Activated T-cell treated with anti-CD3 and anti-CD28 coated beads for 4 hours (primary cell): ENCODE measurements around the gene ROS1.

Experiments used
- DNase-seq: peaks from one replicate; pipeline ENCODE4 v3.0.0-alpha.2; 2020

ROS1 gene

GRCh38 chr6:117307655-117308054 is 118.1 kb downstream of the ROS1 start:
- no peak for DNase-seq

- DNase-seq: no peak
Observed at GRCh38 chr6:117306227-117306790, 119.4 kb downstream of the ROS1 start.

- DNase-seq: no peak
Observed at GRCh38 chr6:117304446-117304845, 121.3 kb downstream of the ROS1 start.

- DNase-seq: no peak
Observed at GRCh38 chr6:117303323-117303722, 122.4 kb downstream of the ROS1 start.

GRCh38 chr6:117298941-117299340 is 126.8 kb downstream of the ROS1 start:
- DNase-seq: no peak

- DNase-seq: no peak
Observed at GRCh38 chr6:117290173-117290846, 135.4 kb downstream of the ROS1 start.

- no peak for DNase-seq
Observed at GRCh38 chr6:117288083-117288715, 137.5 kb downstream of the ROS1 start.

- DNase-seq: no peak
Observed at GRCh38 chr6:117280922-117281321, 144.8 kb downstream of the ROS1 start.

- DNase-seq: no peak
Observed at GRCh38 chr6:117276778-117277316, 148.9 kb downstream of the ROS1 start.

- no peak for DNase-seq
Observed at GRCh38 chr6:117275711-117276110, 150.0 kb downstream of the ROS1 start.

- DNase-seq: no peak
Observed at GRCh38 chr6:117275205-117275604, 150.5 kb downstream of the ROS1 start.

GRCh38 chr6:117272891-117273290 is 152.9 kb downstream of the ROS1 start:
- no peak for DNase-seq

GRCh38 chr6:117272032-117272866 is 153.5 kb downstream of the ROS1 start:
- DNase-seq: no peak

GRCh38 chr6:117270843-117271507 is 154.8 kb downstream of the ROS1 start:
- no peak for DNase-seq

GRCh38 chr6:117270055-117270842 is 155.5 kb downstream of the ROS1 start:
- no peak for DNase-seq

- DNase-seq: no peak
Observed at GRCh38 chr6:117269638-117270054, 156.1 kb downstream of the ROS1 start.

- DNase-seq: no peak
Observed at GRCh38 chr6:117268924-117269323, 156.8 kb downstream of the ROS1 start.

GRCh38 chr6:117267766-117268534 is 157.8 kb downstream of the ROS1 start:
- DNase-seq: no peak

- DNase-seq: no peak
Observed at GRCh38 chr6:117267054-117267347, 158.7 kb downstream of the ROS1 start.

GRCh38 chr6:117266257-117267053 is 159.3 kb downstream of the ROS1 start:
- no peak for DNase-seq
